AG09309 (cell line): ENCODE measurements around the gene CSHL1.

Experiments
- DNase-seq: peaks from one replicate; pipeline ENCODE4 v3.0.0-alpha.2; 2010; ENCODE audit warnings: low read depth
- H3K4me3 ChIP-seq: 2 replicates; pipeline ENCODE4 v1.5.1; 2011; ENCODE audit warnings: mild to moderate bottlenecking, low read depth, low read length, moderate library complexity; ENCODE audit not compliant: control insufficient read depth
- CTCF ChIP-seq: IDR thresholded peaks from 2 replicates; pipeline ENCODE4 v1.5.1; 2011; ENCODE audit warnings: mild to moderate bottlenecking, low read depth, low read length, inconsistent platforms; ENCODE audit not compliant: insufficient read depth, control insufficient read depth; ENCODE audit errors: missing control alignments

The CSHL1 gene

GRCh38 chr17:63911041-63911635 lies at the start of gene CSHL1:
Gene CSHL1 (minus strand): TSS chr17:63911258. CDS start chr17:63911196, 62 bp downstream.
- no peak within 1 kb of the TSS for H3K4me3 ChIP-seq
- no peak for DNase-seq
- TF ChIP-seq CTCF: no peak

DNA sequence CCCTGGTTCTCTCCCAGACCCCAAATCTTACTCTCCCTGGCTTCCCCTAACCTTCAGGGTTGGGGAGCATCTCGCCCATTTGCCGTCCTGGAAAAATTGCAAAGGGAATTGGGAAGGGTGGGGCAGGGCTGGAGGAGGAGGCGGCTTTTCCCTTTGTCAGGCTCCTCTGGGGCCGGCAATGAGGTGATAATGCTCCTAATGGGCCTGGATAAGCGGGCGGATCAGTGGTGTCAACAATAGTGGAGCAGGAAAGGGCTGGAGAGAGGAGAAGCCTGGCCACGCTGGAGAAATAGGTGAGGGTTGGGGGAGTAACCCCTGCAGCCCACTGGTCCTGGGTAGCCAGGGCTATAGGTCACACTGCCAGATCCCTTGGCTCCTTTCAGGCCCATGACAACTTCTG lies 49.4 kb upstream of the CSHL1 start:
- H3K4me3 ChIP-seq: no peak overlapping the region
- DNase-seq: no peak
- no peak for TF ChIP-seq CTCF

DNA sequence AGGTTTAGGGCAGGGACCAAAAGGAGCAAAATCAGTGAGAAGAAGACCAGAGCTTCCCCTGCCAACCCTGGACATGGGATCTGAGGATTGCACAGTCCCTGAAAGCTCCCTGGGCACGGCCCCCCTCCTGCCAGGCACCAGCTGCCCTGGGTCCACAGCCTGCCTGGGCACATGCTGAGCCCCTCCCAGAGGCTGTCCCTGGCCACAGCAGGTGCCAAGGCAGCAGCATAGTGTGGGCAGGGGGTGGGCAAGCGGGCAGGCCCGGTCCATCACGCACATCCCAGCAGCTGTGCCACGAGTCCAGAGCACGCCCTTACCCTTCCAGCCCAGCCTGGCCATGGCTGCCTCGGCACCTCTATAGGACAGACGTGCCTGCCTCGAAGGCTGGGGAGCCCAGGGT lies 48.9 kb upstream of the CSHL1 start:
- no peak overlapping the region for H3K4me3 ChIP-seq
- DNase-seq: no peak
- TF ChIP-seq CTCF: no peak

- no peak for DNase-seq
These were observed 45.4 kb upstream of the CSHL1 start for GRCh38 chr17:63956296-63956920.

GRCh38 chr17:63955791-63956190 lies 44.7 kb upstream of the CSHL1 start:
- H3K4me3 ChIP-seq: no peak overlapping the region
- no peak for TF ChIP-seq CTCF
- no peak for DNase-seq

More at GRCh38 chr17:63956296-63956920, 45.4 kb upstream of the CSHL1 start:
- no peak for TF ChIP-seq CTCF
- no peak overlapping the region for H3K4me3 ChIP-seq

- no peak for DNase-seq
- TF ChIP-seq CTCF: no peak
- H3K4me3 ChIP-seq: no peak overlapping the region
These were observed 44.2 kb upstream of the CSHL1 start for GRCh38 chr17:63955232-63955631.
